Measurements from ENCODE around the gene PSMD7. TPM values are rescaled to one million over a fixed set of nuclear protein-coding genes. Genes with fewer than 3 reads are reported as not detected.

The PSMD7 gene
- total RNA-seq, 1 donor from 2014 or later = 90.8 TPM

DNA sequence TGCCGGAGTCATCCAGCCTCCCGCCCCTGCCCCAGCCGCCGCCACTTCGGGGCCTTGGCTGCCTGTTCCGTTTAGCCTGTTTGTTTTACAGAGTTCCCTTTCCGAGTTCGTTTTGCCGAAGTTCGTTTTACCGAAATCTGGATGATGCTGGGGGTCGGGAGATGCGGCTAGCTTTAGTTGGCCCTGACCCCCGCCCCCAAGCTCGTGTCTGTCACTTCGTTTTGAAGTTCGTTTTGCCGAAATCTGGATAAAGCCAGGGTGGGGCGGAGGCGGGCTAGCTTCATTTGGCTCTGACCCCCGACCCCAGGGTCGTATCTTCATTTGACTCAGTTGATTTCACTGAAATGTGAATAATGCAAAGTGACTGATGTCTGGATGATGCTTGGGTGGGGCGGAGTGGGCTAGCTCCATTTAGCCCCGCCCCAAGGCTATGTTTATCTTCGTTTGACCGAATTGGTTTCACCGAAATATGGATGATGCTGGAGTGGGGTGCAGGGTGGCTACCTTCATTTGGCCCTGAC, 591 bp downstream of the PSMD7 start:
- peak overlapping the region; percentile 98 for H3K27ac ChIP-seq (ENCODE audit: low read depth, low read length)
- Mint-ChIP-seq H3K9me3 (ENCODE audit: unreplicated experiment) (no peaks in the 10 kb centered on the region), H3K36me3 (ENCODE audit: low read depth, unreplicated experiment) (peaks cover 3% of the 10 kb centered on the region), H3K4me1 (ENCODE audit: low read depth, unreplicated experiment) (peaks cover 17% of the 10 kb centered on the region), H3K4me3 (ENCODE audit: unreplicated experiment) (peak overlapping the region; percentile 97), H3K27ac (ENCODE audit: unreplicated experiment) (peak overlapping the region; percentile 98), H3K27me3 (ENCODE audit: low read depth, unreplicated experiment) (no peaks in the 10 kb centered on the region)
- DNase-seq (ENCODE audit: low read depth) (no peak), FAIRE-seq (no peak)
- peaks cover 27% of the 10 kb centered on the region for H3K36me3 ChIP-seq (ENCODE audit: insufficient read depth, low read length)
- H3K9me3 ChIP-seq (ENCODE audit: insufficient read depth, low read depth, low read length) = no peaks in the 10 kb centered on the region
- no peak for TF ChIP-seq CTCF (IDR thresholded peaks at IDR 0.05; ENCODE audit: insufficient read depth, low read depth, low read length)
- H4K20me1 ChIP-seq (ENCODE audit: insufficient read depth, low read length) = peaks cover 40% of the 10 kb centered on the region
- H3K9ac ChIP-seq (ENCODE audit: low read length) = peak overlapping the region; percentile 98
- peak overlapping the region; percentile 92 for H3K4me3 ChIP-seq (ENCODE audit: insufficient read depth, low read depth, low read length)
- H3K27me3 ChIP-seq (ENCODE audit: insufficient read depth, low read length) = no peaks in the 10 kb centered on the region
- peaks cover 19% of the 10 kb centered on the region for H3K4me1 ChIP-seq (ENCODE audit: insufficient read depth, low read length)
- peak overlapping the region; percentile 52 for H2AFZ ChIP-seq (ENCODE audit: low read depth, low read length)
- peaks cover 51% of the 10 kb centered on the region for H3K79me2 ChIP-seq (ENCODE audit: insufficient read depth, low read length)
- peak overlapping the region; percentile 85 for H3K4me2 ChIP-seq (ENCODE audit: low read length)

DNA sequence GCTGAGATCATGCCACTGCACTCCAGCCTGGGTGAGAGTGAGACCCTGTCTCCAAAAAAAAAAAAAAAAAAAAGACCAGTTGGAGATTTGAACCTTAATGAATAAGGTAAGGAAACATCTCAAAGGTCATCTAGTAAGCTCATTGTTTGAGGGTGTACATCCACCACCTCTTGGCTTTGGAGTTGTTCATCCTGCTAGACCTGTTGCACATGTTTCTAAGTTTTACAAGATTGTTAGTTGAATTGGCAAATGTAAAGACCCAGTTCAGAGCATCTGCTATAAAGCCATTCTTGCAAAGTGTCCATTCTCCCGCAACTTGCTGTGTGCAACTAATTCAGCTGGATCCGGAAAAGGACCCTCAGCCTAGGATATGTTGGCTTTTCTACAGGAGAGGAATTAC, 1.5 kb downstream of the PSMD7 start:
- H3K27me3 Mint-ChIP-seq (ENCODE audit: low read depth, unreplicated experiment) = no peaks in the 10 kb centered on the region
- Histone ChIP-seq H4K20me1 (ENCODE audit: insufficient read depth, low read length) (peaks cover 41% of the 10 kb centered on the region), H3K27ac (ENCODE audit: low read depth, low read length) (no peak overlapping the region), H3K4me3 (ENCODE audit: insufficient read depth, low read depth, low read length) (peak overlapping the region; percentile 92), H3K4me1 (ENCODE audit: insufficient read depth, low read length) (peaks cover 19% of the 10 kb centered on the region), H3K4me2 (ENCODE audit: low read length) (peak overlapping the region; percentile 85), H3K27me3 (ENCODE audit: insufficient read depth, low read length) (no peaks in the 10 kb centered on the region), H3K9ac (ENCODE audit: low read length) (peak overlapping the region; percentile 98), H3K36me3 (ENCODE audit: insufficient read depth, low read length) (peaks cover 36% of the 10 kb centered on the region), H3K79me2 (ENCODE audit: insufficient read depth, low read length) (peaks cover 51% of the 10 kb centered on the region), H3K9me3 (ENCODE audit: insufficient read depth, low read depth, low read length) (no peaks in the 10 kb centered on the region), H2AFZ (ENCODE audit: low read depth, low read length) (no peak overlapping the region)
- peaks cover 3% of the 10 kb centered on the region for H3K36me3 Mint-ChIP-seq (ENCODE audit: low read depth, unreplicated experiment)
- no peak overlapping the region for H3K27ac Mint-ChIP-seq (ENCODE audit: unreplicated experiment)
- peak overlapping the region; percentile 97 for H3K4me3 Mint-ChIP-seq (ENCODE audit: unreplicated experiment)
- DNase-seq (ENCODE audit: low read depth) (no peak), FAIRE-seq (no peak)
- TF ChIP-seq CTCF (IDR thresholded peaks at IDR 0.05; ENCODE audit: insufficient read depth, low read depth, low read length) (no peak), EZH2 (IDR thresholded peaks at IDR 0.05; ENCODE audit: insufficient read depth, low read length) (no peak)
- no peaks in the 10 kb centered on the region for H3K9me3 Mint-ChIP-seq (ENCODE audit: unreplicated experiment)
- H3K4me1 Mint-ChIP-seq (ENCODE audit: low read depth, unreplicated experiment) = peaks cover 17% of the 10 kb centered on the region

DNA sequence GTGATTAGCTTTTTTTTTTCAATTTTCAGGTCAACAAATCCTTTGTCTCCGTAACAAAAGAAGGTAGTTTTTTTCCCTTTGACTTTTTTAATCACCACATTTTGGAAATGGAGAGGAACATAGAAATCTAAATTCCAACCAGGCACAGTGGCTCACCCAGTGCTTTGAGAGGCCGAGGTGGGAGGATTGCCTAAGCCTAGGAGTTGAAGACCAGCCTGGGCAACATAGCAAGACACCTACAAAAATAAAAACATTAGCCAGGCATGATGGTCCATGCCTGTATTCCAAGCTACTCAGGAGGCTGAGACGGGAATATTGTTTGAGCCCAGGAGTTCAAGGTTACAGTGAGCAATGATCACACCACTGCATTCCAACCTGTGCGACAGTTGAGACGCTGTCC, 5.7 kb downstream of the PSMD7 start:
- DNase-seq (ENCODE audit: low read depth) (no peak), FAIRE-seq (no peak)
- Mint-ChIP-seq H3K27ac (ENCODE audit: unreplicated experiment) (no peak overlapping the region), H3K27me3 (ENCODE audit: low read depth, unreplicated experiment) (no peaks in the 10 kb centered on the region), H3K36me3 (ENCODE audit: low read depth, unreplicated experiment) (peaks cover 9% of the 10 kb centered on the region), H3K4me1 (ENCODE audit: low read depth, unreplicated experiment) (peaks cover 14% of the 10 kb centered on the region), H3K9me3 (ENCODE audit: unreplicated experiment) (no peaks in the 10 kb centered on the region), H3K4me3 (ENCODE audit: unreplicated experiment) (no peak overlapping the region)
- no peaks in the 10 kb centered on the region for H3K27me3 ChIP-seq (ENCODE audit: insufficient read depth, low read length)
- peaks cover 43% of the 10 kb centered on the region for H3K79me2 ChIP-seq (ENCODE audit: insufficient read depth, low read length)
- H3K4me1 ChIP-seq (ENCODE audit: insufficient read depth, low read length) = peaks cover 14% of the 10 kb centered on the region
- TF ChIP-seq CTCF (IDR thresholded peaks at IDR 0.05; ENCODE audit: insufficient read depth, low read depth, low read length) = no peak
- no peak for TF ChIP-seq EZH2 (IDR thresholded peaks at IDR 0.05; ENCODE audit: insufficient read depth, low read length)
- H3K4me2 ChIP-seq (ENCODE audit: low read length) = no peak overlapping the region
- H3K27ac ChIP-seq (ENCODE audit: low read depth, low read length) = no peak overlapping the region
- peaks cover 76% of the 10 kb centered on the region for H3K36me3 ChIP-seq (ENCODE audit: insufficient read depth, low read length)
- H3K9me3 ChIP-seq (ENCODE audit: insufficient read depth, low read depth, low read length) = no peaks in the 10 kb centered on the region
- no peak overlapping the region for H3K9ac ChIP-seq (ENCODE audit: low read length)
- no peak overlapping the region for H3K4me3 ChIP-seq (ENCODE audit: insufficient read depth, low read depth, low read length)
- H2AFZ ChIP-seq (ENCODE audit: low read depth, low read length) = no peak overlapping the region
- peaks cover 47% of the 10 kb centered on the region for H4K20me1 ChIP-seq (ENCODE audit: insufficient read depth, low read length)
